GM12891 (cell line): ENCODE measurements around the gene RPH3AL.

Source experiments
- POLR2A ChIP-seq: IDR thresholded peaks from 2 replicates; pipeline ENCODE4 v1.6.1; 2011; ENCODE audit warnings: low read depth, low read length, control low read depth
- POLR2AphosphoS5 ChIP-seq: IDR thresholded peaks from 2 replicates; pipeline ENCODE4 v1.6.1; 2011; ENCODE audit warnings: low read depth, low read length, control low read depth
- POU2F2 ChIP-seq: IDR thresholded peaks from 2 replicates; pipeline ENCODE4 v1.6.1; 2011; ENCODE audit warnings: low read depth, mild to moderate bottlenecking, control low read depth, low read length, moderate library complexity
- SPI1 ChIP-seq: IDR thresholded peaks from 2 replicates; pipeline ENCODE4 v1.6.1; 2011; ENCODE audit warnings: low read depth, low read length, control low read depth
- TAF1 ChIP-seq: IDR thresholded peaks from 2 replicates; pipeline ENCODE4 v1.6.1; 2011; ENCODE audit warnings: low read depth, low read length, control low read depth

DNA sequence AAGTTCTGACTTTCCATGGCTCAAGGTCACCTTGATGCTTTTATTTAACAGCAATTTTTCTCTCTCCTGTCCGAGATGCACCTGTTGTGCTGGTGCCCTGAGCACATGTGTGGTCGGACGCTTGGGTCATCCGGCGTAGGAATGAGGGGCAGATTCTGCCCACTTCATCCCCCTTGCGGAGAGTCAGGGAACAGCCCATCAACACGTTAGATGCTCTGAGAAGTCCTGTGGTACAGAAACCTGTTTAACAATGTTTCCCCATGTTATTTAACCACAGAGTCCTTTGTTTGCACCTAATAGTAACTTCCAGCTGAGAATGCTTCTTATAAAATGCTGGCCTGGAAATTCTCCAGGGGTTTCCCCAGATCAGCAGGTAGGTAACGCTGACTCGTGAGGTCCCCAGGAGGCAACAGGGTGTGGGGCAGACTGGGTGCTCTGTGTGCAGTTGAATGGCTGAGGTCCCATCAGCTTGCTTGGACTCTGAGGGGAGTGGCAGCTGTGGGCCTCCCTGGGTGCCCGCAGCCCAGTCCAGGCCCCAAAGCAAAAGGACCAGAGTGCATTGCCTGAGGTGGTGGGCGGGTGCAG, 189.0 kb downstream of the RPH3AL start:
- TF ChIP-seq SPI1: no peak
- no peak for TF ChIP-seq POLR2AphosphoS5
- no peak for TF ChIP-seq POLR2A
- TF ChIP-seq TAF1: no peak
- TF ChIP-seq POU2F2: no peak
